Measurements from ENCODE around the gene POLR2M.

DNA sequence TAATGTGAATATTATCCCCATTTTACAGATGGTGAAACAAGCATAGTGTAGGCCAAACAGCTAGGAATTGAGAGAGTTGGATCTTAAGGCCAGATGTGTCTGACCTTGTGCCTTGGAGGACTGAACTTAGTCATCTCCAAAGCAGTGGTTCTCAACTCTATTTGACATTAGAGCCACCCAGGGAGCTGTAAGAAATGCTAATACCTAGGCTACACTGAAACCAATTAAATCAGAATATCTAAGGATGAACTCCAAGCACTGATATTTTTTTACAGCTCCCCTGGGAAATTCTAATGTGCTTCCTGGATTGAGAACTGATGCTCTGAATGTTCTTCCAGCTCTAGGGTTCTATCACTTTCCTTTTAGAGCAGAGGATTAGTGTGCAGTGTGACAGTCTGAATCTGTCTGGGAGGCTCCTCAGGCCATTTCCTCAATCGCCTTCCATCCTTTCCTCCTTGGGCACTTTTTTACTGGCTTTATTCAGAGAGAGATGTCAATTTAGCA lies 32.3 kb downstream of the POLR2M start:
- TF ChIP-seq, protein P1, sequence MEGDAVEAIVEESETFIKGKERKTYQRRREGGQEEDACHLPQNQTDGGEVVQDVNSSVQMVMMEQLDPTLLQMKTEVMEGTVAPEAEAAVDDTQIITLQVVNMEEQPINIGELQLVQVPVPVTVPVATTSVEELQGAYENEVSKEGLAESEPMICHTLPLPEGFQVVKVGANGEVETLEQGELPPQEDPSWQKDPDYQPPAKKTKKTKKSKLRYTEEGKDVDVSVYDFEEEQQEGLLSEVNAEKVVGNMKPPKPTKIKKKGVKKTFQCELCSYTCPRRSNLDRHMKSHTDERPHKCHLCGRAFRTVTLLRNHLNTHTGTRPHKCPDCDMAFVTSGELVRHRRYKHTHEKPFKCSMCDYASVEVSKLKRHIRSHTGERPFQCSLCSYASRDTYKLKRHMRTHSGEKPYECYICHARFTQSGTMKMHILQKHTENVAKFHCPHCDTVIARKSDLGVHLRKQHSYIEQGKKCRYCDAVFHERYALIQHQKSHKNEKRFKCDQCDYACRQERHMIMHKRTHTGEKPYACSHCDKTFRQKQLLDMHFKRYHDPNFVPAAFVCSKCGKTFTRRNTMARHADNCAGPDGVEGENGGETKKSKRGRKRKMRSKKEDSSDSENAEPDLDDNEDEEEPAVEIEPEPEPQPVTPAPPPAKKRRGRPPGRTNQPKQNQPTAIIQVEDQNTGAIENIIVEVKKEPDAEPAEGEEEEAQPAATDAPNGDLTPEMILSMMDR (IDR thresholded peaks at IDR 0.05 in 4 of 5, conservative IDR thresholded peaks at IDR 0.05 in 1 of 5) = no peak
- TF ChIP-seq POLR2A (IDR thresholded peaks at IDR 0.05) = no peak
